NCI-H82 treated with DMSO at 0.1 percent for 48 hours (cell line): ENCODE data around the gene ZAR1L.

Source experiments
- DNase-seq: peaks from one replicate; lab custom pipeline; 2025; ENCODE audit not compliant: unreplicated experiment; lab: John Stamatoyannopoulos, UW

ZAR1L gene

DNA sequence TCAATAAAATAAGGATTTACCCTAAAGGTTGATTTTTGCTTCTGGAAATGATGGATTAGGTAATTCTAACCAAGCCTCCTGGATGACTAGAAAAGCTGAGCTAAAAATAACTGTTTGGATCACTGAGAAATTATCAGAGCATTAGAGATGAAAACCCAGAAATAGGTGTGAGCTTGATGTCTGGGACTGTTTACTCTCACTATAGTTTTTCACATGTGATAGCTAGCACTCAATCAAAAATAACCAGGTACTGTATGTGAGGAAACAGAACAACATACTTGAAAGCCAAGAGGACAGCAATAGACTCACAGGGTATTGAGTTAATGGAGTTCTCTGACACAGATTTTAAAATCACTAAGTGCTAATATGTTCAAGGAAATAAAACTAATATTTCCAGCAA lies 9.5 kb downstream of the ZAR1L start:
- DNase-seq = no peak

DNA sequence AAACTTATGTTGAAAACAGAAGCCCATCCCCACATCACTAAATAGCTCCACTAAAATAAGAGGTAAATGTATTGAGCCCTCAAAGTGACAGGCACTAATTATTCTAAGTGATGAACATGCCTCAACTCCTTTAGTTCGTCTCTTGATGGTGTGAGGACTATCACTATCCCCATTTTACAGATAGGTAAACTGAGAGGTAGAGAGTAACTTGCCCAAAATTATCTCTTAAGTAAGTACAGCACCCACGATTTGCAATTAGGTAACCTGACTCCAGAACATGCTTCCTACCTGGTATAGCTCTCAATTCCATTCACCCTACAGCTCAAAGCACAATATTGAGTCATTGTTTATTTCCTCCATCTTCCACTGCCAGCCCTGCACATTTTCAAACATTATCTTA lies 12.7 kb downstream of the ZAR1L start:
- DNase-seq = no peak

DNA sequence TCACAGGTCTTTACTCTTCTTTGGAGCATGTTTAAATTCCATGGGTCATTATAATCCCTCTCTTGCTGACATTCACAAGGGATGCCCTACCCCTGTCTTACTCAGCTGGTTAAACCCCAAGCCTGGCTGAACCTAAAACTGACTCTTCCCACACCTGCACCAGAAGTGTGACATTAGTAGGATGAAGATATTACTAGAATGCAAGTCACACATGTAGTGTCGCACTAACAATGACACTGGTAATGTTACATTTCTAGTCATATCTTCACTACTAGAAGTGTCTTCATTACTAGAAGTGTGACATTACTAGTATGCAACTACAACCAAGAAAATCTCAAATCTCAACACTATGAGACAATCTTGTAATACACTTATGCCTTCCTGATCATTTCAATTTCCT lies 14.2 kb downstream of the ZAR1L start:
- no peak for DNase-seq

DNA sequence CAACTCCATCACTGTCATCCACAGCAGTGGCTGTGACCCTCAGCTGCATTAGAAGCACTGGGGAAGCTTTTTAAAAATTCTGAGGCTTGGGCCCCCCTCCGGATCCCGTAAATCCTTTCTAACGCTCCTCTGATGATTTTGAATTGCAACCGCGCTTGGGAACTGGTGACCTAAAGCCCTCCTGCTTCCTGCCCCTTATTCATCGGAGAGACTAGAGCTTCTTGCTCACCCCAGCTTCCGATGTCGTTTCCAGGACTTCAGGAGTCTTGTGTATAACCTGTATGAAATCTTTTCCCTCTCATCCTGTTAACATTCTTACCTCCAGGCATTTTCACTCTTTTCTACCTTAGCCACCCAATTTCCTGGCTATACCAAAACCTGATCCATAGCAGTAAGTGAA lies 14.8 kb downstream of the ZAR1L start:
- DNase-seq = no peak

DNA sequence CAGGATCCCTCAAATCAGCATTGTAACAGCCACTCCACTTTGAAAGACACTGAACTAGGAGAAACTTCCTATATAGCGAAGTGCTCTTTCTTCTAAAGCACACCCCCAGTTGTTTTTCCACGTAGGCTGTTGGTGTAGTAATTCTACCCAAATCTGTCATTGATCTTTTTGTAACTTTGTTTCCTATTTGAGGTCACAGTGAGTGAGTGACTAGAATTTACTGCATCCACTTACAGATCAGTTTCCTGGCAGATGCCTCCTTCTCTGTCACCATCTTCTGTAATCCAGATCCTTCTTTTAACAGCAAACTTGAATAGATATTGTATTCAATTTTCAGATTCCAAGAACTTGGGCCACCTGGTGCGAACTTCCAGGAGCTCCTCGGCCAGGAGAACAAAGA lies 15.3 kb downstream of the ZAR1L start:
- no peak for DNase-seq

DNA sequence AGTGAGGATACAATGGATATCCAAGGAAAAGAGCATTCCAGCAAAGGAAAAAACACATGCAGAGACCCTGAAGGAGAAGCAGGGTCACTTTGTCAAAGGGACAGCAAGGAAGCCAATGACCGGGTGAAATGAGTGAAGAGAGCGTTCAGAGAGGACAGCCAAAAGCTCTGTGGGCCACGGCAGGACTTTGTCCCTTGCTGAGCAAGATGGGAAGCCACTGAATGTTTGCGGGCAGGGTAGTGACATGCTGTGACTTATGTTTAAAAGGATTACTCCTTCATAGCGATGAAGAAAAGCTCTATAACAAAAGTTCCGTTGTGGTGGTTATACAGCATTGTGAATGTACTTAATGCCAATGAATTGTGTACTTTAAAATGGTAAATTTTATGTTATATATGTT lies 16.5 kb downstream of the ZAR1L start:
- no peak for DNase-seq

DNA sequence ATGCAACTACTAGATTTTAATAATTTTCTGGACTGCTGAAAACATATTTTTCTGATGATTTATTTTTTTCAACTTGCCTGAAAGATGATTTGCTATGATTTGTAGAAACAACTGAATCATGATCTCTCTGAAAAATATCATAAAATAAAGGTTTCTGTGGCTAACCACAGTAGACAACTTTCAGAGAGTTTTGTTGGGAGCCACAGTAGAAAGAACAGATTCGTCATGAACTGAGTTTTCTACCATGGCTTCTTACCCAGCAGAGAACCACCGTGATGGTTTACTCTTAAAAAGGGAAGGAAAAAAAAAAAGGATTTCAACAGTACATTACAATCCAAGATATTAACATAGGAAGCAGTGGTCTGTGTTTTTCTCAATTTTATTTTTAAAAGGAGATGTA lies 18.0 kb downstream of the ZAR1L start:
- no peak for DNase-seq

DNA sequence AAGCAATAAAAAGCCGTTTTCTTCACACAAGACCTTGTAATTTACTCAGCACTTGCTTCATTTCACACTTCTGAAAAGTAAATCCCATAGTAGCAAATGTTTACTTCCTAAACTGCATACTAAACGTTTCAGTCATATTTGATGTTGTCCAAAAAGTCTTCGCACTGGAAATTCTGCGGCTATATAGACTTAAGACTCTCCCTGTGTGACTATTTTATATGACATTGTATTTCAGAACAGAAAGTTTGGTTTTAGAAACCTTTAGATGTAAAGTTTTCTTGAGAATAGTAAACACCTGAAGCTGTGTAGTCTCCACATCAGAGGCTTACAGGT lies 29.6 kb downstream of the ZAR1L start:
- DNase-seq = no peak

DNA sequence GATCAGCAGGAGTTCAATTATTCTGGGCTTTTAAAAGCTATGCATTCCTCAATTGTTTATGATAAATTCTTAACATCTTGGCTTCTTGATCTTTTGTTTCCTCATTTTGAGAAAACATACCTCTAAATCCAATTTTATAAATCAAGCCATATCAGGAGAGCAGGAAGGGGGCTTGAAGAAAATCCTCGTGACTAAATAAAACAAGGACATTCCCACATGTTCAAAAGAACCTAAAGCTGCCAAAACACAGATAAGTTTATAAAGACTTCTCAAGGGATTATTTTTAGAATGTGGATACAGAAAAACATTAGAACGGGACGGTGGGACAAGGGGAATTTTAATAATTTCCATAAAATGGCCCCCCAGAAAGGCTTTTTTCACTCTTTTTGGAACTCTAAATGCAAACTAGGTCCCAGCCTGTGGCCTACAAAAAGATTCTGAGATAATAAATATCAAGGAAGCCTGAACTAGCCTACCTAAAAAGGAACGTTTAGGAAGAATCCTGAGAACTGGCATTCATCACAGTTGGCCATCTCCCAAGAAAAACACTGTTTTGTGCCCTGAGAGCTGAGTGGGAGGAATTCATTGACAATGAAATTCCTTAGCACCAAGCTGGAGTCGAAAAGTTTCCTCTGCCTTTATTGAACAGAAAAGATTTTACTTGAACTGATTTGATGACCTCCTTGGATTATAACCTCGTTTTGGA lies 30.1 kb downstream of the ZAR1L start:
- DNase-seq = no peak

DNA sequence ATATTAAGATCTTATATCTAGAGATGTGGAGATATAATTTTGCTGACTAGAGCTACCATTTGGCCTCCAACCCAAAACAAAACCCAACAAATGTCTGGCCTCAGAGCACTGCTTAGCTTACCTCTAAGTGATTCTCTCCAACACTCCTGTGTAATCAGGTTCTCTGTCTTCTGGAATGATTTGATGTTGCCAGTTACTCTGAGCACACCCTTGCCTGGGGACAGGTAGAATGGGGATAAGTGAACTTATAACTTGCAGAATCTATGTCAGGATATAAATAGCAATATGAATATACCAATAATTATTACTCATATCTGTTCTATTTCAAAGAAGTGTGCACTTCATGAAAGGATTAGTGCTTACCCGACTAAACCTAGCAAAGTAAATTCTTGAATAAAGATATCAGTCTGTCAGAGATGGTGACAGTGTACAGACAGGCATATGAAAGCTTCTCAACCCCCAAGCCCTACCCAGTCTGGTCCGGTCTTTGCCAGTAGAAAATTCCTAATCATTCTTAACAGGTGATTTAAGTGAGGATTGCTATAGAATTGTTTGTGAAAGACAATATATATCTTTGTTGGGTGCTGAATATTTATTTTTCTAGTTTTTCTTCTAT lies 33.0 kb downstream of the ZAR1L start:
- no peak for DNase-seq

DNA sequence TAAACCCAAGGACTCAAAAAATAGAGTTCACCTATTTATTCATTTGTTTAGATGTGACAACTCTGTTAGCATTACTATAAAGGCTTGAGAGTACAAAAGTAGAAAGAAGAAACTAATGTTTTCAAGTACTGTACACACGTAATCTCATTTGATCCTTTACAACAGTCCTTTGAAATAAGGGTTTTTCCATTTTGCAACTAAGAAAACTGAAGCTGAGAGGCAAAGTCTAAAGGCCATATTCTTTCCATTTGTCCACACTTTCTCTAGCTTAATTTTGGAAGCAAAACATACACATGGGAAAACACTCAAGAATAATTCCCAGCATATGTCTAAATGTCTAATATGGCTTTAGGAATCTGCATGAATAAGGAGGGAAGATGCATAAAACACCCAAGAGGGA lies 34.1 kb downstream of the ZAR1L start:
- DNase-seq = no peak

DNA sequence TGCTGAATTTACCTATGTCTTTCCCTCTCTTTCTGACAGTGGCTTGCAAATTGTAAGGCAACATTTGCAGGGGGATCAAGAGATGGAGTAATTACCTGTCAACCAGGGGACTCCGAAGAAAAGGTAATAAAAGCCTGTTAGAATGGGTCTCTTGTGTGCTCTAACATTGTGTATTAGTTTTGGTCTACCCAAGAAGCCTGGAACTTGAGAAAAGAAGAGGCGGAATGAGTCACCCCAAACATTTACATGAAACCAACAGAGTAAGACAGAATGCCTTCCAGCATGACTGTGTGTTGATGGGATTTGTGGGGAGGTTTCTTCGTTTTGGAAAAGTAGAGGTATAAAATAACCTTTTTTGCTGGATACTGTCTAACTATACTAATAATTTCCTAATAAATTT lies 36.7 kb downstream of the ZAR1L start:
- no peak for DNase-seq

DNA sequence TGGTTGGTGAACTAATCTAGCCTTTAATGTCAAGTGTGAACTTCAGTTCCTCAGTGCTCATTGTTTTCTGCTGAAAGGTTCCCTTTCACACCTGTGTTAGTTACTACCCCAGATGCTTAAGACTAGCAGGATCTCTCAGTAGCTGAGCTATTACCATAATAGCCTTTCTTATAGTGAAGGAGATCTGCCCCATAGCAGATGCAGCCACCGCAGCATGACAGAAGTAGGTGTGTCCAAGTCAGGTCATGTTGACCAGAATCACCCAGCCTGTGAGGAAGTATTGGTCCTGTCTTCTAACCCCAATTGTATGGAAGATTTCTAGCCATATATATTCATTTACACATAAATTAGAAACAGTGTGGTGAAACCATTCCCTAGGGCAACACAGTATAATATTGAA lies 37.3 kb downstream of the ZAR1L start:
- no peak for DNase-seq

DNA sequence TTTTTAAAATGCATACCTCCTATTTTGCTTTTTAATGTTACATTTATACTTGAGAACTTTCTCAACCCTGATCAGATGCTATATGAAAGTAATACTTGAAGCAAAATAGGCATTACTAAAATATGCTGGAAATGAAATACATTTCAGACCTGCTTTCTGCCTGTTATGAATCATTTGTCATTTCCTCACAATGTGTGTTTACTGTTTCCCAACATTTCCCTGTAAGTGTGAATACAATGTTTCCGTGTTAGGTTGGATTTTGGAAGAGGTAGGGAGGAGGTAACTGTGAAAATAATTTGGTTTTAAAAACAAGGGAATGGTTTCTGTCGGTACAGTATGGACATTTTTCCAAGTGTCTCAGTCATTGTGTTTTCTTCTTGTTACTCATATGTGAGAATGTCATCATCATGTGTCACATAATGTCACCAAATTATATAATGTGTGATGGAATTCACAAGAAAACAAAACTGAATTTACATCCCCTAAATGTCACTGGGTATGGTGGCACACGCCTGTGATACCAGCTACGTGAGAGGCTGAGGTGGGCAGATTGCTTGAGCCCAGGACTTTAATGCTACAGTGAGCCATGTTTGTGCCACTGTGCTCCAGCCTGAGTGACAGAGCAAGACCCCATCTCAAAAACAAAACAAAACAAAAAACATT lies 43.0 kb downstream of the ZAR1L start:
- no peak for DNase-seq

DNA sequence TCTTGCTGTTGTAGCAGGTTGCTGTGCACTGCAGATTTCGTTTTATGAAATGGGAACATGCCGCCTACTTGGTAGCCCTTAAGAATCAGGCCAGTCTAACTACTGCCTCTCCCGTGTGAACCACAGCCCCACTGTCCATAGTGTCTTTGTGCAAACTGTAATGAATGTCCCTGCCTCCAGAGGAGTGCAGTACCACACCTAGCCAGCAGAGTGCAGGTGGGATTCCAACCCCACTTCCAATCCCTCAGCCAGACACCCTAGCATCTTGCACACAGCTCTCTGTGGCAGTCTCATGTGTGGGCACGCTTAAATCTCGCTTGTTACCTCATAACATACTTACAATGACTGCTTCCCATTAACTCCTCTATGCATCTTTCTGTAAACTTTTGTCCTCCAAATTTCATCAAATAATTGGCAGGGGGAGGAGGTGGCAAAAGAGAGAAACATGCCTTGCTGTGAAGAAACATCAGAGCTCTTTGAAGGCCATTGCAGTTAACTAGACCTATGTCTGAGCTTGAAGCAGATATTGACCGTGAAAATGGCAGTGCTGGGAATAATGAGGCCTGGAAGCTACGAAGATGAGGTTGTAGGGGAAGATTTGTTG lies 47.2 kb downstream of the ZAR1L start:
- no peak for DNase-seq

DNA sequence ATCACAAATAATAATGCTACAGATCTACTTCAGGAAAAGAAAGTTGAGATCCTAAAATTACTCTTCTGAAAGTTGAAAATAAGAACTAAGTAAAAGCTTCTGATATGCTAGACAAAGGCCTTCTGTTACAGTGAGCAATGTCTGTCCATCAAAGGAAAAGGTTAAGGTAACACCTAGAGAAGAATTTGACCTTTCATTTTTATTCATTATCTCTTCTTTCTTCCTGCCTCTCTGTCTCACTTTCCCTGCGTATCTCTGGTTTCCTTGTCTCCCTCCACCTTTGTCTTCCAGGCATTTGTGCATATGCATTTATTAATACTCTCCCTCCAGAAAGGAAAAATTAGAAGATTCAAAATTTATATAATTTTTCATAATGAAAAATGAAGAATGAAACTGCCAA lies 49.0 kb downstream of the ZAR1L start:
- DNase-seq = no peak

DNA sequence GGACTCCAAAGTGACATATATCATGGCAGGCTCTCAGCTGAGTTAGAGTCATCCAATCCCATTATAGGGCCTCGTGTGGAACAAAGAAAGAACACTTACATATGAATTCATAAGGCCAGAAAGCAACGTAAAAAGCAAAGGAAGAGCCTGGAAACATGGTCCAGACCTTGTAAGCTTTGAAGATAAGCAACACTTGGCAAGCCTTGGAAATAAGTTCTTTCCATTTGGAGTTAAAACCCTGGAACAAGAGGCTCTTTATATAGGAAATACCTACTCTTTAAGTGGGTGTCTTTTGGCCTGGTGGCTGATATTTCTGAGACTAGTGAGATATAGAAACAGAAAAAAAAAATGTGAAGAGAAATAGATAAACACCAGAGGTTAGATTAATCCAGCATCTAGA lies 49.4 kb downstream of the ZAR1L start:
- DNase-seq = no peak

DNA sequence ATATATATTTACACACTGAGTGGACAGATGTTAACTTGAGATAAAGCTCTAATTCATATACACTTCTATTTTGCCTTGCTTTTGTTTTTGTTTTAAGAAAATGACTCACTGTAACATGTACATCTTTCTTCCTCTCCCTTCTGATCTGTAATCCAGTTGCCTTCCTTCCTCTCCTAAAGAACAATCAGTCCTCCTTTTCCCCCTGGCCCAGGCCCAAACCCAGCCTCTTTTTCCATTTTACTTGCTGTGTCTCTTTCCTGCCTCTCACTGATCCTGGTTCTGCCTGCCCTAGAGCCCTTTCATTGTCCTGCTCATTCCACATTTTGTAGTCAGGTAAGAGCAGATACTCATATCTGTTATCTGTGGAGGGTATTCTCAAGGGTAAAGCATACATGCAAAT lies 50.8 kb downstream of the ZAR1L start:
- DNase-seq = no peak

DNA sequence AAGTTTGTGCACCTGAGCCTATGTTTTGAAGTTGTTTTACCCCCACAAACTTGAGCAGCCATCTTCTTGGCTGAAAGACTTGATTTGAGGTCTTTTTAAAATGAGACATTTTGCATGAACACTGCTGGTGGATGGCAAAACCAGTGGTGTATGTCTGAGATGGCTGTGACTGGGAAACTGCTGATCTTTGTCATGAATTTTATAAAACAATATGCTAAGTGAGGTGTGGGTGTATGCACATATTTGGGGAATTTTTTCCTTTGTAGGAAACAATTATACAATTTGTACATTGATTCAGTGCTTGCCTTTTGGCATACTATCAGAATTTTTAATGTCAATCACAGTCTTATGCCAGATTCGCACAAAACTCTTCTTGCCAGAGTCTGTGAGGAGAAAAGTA lies 52.5 kb downstream of the ZAR1L start:
- no peak for DNase-seq

DNA sequence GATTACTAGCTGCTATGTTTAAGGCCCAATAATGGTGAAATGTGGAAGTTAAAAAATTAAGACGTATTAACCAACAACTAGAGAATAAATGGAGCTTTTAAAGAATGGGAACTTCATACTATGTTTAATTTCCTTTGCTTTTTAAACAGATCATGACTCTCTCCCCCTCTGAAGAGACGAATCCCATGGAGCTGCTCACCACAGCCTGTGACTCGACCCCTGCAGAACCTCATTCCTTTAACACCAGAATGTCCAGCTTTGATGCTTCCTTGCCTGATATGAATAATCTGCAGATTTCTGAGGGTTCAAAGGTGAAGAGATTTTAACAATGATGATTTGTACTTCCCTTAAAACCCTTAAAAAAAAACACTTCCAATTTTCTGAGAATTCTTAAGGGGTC lies 53.0 kb downstream of the ZAR1L start:
- no peak for DNase-seq

DNA sequence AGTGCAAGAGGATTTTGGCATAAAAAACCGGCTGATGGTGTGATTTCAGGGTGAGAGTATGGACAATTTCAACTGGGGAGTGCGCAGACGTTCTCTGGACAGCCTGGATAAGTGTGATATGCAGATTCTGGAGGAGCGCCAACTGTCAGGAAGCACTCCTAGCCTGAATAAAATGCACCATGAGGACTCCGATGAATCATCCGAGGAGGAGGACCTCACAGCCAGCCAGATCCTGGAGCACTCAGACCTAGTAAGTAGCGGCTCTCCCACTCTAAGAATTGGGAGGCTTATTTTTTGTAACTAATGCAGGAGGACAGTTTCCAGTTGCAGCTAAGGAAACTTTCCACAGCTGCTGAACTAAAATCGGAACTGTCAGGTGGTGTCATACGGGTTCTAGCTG lies 53.6 kb downstream of the ZAR1L start:
- DNase-seq = no peak

DNA sequence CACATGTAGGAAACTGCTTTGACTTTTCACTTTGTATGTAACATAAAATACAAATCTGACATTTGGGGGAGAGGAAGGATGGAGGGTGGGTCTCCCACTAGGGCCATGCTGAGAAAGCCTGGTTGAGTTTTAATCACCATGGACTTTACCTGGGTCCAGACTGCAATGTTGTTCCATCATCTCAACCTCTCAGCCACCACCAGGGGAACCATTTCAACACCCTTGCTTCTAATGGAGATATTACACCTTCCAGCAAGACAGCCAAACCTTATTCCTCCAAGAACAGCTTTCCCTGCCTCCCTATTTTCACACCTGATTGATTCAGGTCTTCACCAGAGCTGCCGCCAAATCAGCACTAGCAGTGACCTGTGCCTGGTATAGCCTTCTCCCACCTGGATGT lies 56.0 kb downstream of the ZAR1L start:
- DNase-seq = no peak
